M059J (cell line): Measurements from ENCODE around the gene CEP89. TPM values are rescaled to one million over a fixed set of nuclear protein-coding genes. Genes with fewer than 3 reads are reported as not detected.
"Not testable (repeated sequence)": the region's sequence is repeated elsewhere in the genome, so short reads cannot be mapped to it uniquely, and the experiment has no call there.

Experiments
- DNase-seq: peaks from one replicate; pipeline ENCODE4 v3.0.0-alpha.2; 2012; ENCODE audit warnings: low read depth
- total RNA-seq: library from RNA; depleted of rRNA; stranded (reverse); fragments of >200 nt; shearing (Covaris generic); gene quantifications from 2 replicates; pipeline ENCODE4 v1.2.3, GENCODE V29; 2014

CEP89 gene
- total RNA-seq, 1 experiment from 2014 or later, result 20.7 TPM

- DNase-seq, result no peak
Measured at GRCh38 chr19:32869966-32870573, 101.7 kb downstream of the CEP89 start.

GRCh38 chr19:32869369-32869965 is 102.3 kb downstream of the CEP89 start, which contains the start of gene SLC7A9:
TSS of gene SLC7A9 (minus strand) at chr19:32869767. CDS start at chr19:32868534, 1,233 bp downstream.
- no peak for DNase-seq

GRCh38 chr19:32868206-32868950 is 103.4 kb downstream of the CEP89 start:
- no peak for DNase-seq

GRCh38 chr19:32867436-32867835 is 104.3 kb downstream of the CEP89 start:
- DNase-seq, result not testable (repeated sequence)

- no peak for DNase-seq
Measured at GRCh38 chr19:32866564-32867265, 105.0 kb downstream of the CEP89 start.

- DNase-seq, result no peak
Measured at GRCh38 chr19:32866061-32866460, 105.7 kb downstream of the CEP89 start.

- no peak for DNase-seq
Measured at GRCh38 chr19:32865326-32865725, 106.4 kb downstream of the CEP89 start.

- DNase-seq, result no peak
Measured at GRCh38 chr19:32864318-32865007, 107.3 kb downstream of the CEP89 start.

GRCh38 chr19:32863841-32864240 is 107.9 kb downstream of the CEP89 start:
- DNase-seq, result no peak

GRCh38 chr19:32863301-32863700 is 108.5 kb downstream of the CEP89 start:
- DNase-seq, result no peak

- DNase-seq, result no peak
Measured at GRCh38 chr19:32862741-32863140, 109.0 kb downstream of the CEP89 start.

GRCh38 chr19:32862173-32862572 is 109.6 kb downstream of the CEP89 start:
- no peak for DNase-seq

- no peak for DNase-seq
Measured at GRCh38 chr19:32861596-32861995, 110.2 kb downstream of the CEP89 start.

GRCh38 chr19:32859591-32859990 is 112.2 kb downstream of the CEP89 start:
- DNase-seq, result no peak

GRCh38 chr19:32858559-32858958 is 113.2 kb downstream of the CEP89 start:
- no peak for DNase-seq

- DNase-seq, result no peak
Measured at GRCh38 chr19:32858155-32858554, 113.6 kb downstream of the CEP89 start.

GRCh38 chr19:32857584-32857983 is 114.2 kb downstream of the CEP89 start:
- DNase-seq, result no peak

GRCh38 chr19:32856818-32857217 is 114.9 kb downstream of the CEP89 start:
- not testable (repeated sequence) for DNase-seq

GRCh38 chr19:32852216-32852615 is 119.5 kb downstream of the CEP89 start:
- DNase-seq, result no peak

- not testable (repeated sequence) for DNase-seq
Measured at GRCh38 chr19:32848035-32848434, 123.7 kb downstream of the CEP89 start.

- DNase-seq, result no peak
Measured at GRCh38 chr19:32843716-32844245, 128.0 kb downstream of the CEP89 start.
